Glutamatergic neuron (in vitro differentiated cells): ENCODE results near the gene DONSON. TPM values are rescaled to one million over a fixed set of nuclear protein-coding genes. Genes with fewer than 3 reads are reported as not detected.

Source experiments
- DNase-seq: peaks from one replicate; pipeline ENCODE4 v3.0.0; 2022
- H3K27ac Mint-ChIP-seq: one replicate; pipeline ENCODE4 v1.8.0; 2020; ENCODE audit warnings: mild to moderate bottlenecking, mixed read lengths, inconsistent platforms; ENCODE audit not compliant: unreplicated experiment
- H3K27me3 Mint-ChIP-seq: one replicate; pipeline ENCODE4 v1.8.0; 2020; ENCODE audit warnings: mild to moderate bottlenecking, moderate library complexity, mixed read lengths, inconsistent platforms; ENCODE audit not compliant: unreplicated experiment
- H3K36me3 Mint-ChIP-seq: one replicate; pipeline ENCODE4 v1.8.0; 2020; ENCODE audit warnings: mild to moderate bottlenecking, mixed read lengths, inconsistent platforms; ENCODE audit not compliant: unreplicated experiment
- H3K4me1 Mint-ChIP-seq: one replicate; pipeline ENCODE4 v1.8.0; 2020; ENCODE audit warnings: mild to moderate bottlenecking, low read depth, mixed read lengths, inconsistent platforms; ENCODE audit not compliant: unreplicated experiment
- H3K4me3 Mint-ChIP-seq: one replicate; pipeline ENCODE4 v1.8.0; 2020; ENCODE audit warnings: mild to moderate bottlenecking, mixed read lengths, inconsistent platforms; ENCODE audit not compliant: unreplicated experiment
- H3K9me3 Mint-ChIP-seq: one replicate; pipeline ENCODE4 v1.8.0; 2020; ENCODE audit warnings: mild to moderate bottlenecking, moderate library complexity, mixed read lengths, inconsistent platforms; ENCODE audit not compliant: unreplicated experiment
- CTCF ChIP-seq: fragments of 200-600 bp; sonication (generic); IDR thresholded peaks from one replicate; pipeline ENCODE4 v1.5.0; 2021; ENCODE audit not compliant: partially characterized antibody, unreplicated experiment
- total RNA-seq: library from RNA; stranded (reverse); fragmentation: NEBNext Ultra II Directional; extraction: Animal tissue kit (Norgen Biotek cat#: 25700); gene quantifications from one replicate; pipeline ENCODE4 v1.2.1, GENCODE V29; 2021; ENCODE audit not compliant: unreplicated experiment

DONSON gene
- total RNA-seq, 1 donor from 2014 or later = 8.5 TPM

- Mint-ChIP-seq H3K27ac (no peak overlapping the region), H3K27me3 (no peaks in the 10 kb centered on the region), H3K9me3 (no peaks in the 10 kb centered on the region), H3K36me3 (peaks cover 8% of the 10 kb centered on the region), H3K4me3 (no peak overlapping the region), H3K4me1 (no peaks in the 10 kb centered on the region)
- no peak for DNase-seq
- TF ChIP-seq CTCF = no peak
These were observed 26.1 kb downstream of the DONSON start for GRCh38 chr21:33562389-33562788.

GRCh38 chr21:33561373-33561772 lies 27.1 kb downstream of the DONSON start:
- DNase-seq = no peak
- Mint-ChIP-seq H3K36me3 (peaks cover 8% of the 10 kb centered on the region), H3K4me3 (no peak overlapping the region), H3K4me1 (no peaks in the 10 kb centered on the region), H3K27ac (no peak overlapping the region), H3K27me3 (no peaks in the 10 kb centered on the region), H3K9me3 (no peaks in the 10 kb centered on the region)
- TF ChIP-seq CTCF = no peak

GRCh38 chr21:33560965-33561364 lies 27.5 kb downstream of the DONSON start:
- no peak overlapping the region for H3K4me3 Mint-ChIP-seq
- H3K9me3 Mint-ChIP-seq = no peaks in the 10 kb centered on the region
- H3K27ac Mint-ChIP-seq = no peak overlapping the region
- DNase-seq = no peak
- H3K4me1 Mint-ChIP-seq = no peaks in the 10 kb centered on the region
- H3K27me3 Mint-ChIP-seq = no peaks in the 10 kb centered on the region
- H3K36me3 Mint-ChIP-seq = peaks cover 8% of the 10 kb centered on the region
- no peak for TF ChIP-seq CTCF

GRCh38 chr21:33559813-33560212 lies 28.7 kb downstream of the DONSON start:
- Mint-ChIP-seq H3K9me3 (no peaks in the 10 kb centered on the region), H3K27ac (no peak overlapping the region), H3K36me3 (peaks cover 8% of the 10 kb centered on the region), H3K4me1 (no peaks in the 10 kb centered on the region), H3K27me3 (no peaks in the 10 kb centered on the region), H3K4me3 (no peak overlapping the region)
- no peak for DNase-seq
- no peak for TF ChIP-seq CTCF

- no peak for DNase-seq
- Mint-ChIP-seq H3K4me1 (no peaks in the 10 kb centered on the region), H3K9me3 (no peaks in the 10 kb centered on the region), H3K27ac (peak overlapping the region; percentile 35), H3K4me3 (peak overlapping the region; percentile 14), H3K36me3 (peaks cover 15% of the 10 kb centered on the region), H3K27me3 (no peaks in the 10 kb centered on the region)
- TF ChIP-seq CTCF = no peak
These were observed 29.6 kb downstream of the DONSON start for GRCh38 chr21:33558777-33559421.
